Measurements from ENCODE around the gene PLD1.
"Not testable (repeated sequence)": the region's sequence is repeated elsewhere in the genome, so short reads cannot be mapped to it uniquely, and the experiment has no call there.

Gene PLD1, protein sequence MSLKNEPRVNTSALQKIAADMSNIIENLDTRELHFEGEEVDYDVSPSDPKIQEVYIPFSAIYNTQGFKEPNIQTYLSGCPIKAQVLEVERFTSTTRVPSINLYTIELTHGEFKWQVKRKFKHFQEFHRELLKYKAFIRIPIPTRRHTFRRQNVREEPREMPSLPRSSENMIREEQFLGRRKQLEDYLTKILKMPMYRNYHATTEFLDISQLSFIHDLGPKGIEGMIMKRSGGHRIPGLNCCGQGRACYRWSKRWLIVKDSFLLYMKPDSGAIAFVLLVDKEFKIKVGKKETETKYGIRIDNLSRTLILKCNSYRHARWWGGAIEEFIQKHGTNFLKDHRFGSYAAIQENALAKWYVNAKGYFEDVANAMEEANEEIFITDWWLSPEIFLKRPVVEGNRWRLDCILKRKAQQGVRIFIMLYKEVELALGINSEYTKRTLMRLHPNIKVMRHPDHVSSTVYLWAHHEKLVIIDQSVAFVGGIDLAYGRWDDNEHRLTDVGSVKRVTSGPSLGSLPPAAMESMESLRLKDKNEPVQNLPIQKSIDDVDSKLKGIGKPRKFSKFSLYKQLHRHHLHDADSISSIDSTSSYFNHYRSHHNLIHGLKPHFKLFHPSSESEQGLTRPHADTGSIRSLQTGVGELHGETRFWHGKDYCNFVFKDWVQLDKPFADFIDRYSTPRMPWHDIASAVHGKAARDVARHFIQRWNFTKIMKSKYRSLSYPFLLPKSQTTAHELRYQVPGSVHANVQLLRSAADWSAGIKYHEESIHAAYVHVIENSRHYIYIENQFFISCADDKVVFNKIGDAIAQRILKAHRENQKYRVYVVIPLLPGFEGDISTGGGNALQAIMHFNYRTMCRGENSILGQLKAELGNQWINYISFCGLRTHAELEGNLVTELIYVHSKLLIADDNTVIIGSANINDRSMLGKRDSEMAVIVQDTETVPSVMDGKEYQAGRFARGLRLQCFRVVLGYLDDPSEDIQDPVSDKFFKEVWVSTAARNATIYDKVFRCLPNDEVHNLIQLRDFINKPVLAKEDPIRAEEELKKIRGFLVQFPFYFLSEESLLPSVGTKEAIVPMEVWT

DNA sequence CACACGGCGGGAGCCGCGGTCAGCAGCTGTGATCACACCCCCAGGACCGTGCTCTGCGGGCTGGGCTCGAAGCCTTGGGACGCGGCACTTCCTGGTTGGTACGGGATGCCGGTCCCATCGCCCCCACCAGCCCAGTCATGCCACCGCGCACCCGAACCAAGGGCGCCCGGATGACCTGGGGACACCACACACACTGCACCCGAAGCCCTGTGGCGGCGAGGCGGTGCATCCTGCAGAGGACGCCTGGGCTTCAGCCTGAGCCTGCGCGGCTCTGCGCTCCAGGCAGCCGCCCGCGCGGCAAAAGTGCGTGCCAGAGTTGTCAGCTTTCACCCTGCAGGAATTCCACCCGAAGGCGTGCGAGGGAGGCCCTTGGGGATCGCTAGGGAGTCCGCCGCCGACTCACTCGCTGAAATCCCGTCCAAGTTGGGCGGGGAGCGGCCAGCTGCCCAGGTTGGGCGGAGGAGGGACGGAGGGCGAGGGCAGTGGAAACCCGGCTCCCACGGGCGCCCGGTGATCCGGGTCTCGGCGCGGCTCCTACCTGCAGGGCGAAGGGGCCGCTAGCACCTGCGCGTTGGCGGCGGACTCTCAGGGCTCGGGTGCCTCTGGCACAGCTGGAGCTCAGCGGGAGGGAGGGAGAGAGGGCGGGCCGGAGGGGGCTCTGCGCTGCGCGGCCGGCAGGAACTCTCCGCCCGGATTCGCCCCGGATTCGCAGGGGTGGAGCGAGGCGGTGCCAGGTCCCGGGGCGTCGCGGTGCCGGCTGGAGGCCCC lies at the start of gene PLD1:
TSS of gene PLD1 (minus strand) at position 623 of the 768 bp plus-strand sequence. CDS start 72,432 bp downstream, outside the sequence.
- DNase-seq: peak; percentile 83

DNA sequence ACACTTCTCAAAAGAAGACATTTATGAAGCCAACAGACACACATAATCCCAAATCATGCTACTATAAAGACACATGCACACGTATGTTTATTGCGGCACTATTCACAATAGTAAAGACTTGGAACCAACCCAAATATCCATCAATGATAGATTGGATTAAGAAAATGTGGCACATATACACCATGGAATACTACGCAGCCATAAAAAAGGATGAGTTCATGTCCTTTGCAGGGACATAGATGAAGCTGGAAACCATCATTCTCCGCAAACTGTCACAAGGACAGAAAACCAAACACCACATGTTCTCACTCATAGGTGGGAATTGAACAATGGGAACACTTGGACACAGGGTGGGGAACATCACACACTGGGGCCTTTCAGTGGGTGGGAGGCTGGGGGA lies 48.5 kb upstream of the PLD1 start:
- not testable (repeated sequence) for DNase-seq

DNA sequence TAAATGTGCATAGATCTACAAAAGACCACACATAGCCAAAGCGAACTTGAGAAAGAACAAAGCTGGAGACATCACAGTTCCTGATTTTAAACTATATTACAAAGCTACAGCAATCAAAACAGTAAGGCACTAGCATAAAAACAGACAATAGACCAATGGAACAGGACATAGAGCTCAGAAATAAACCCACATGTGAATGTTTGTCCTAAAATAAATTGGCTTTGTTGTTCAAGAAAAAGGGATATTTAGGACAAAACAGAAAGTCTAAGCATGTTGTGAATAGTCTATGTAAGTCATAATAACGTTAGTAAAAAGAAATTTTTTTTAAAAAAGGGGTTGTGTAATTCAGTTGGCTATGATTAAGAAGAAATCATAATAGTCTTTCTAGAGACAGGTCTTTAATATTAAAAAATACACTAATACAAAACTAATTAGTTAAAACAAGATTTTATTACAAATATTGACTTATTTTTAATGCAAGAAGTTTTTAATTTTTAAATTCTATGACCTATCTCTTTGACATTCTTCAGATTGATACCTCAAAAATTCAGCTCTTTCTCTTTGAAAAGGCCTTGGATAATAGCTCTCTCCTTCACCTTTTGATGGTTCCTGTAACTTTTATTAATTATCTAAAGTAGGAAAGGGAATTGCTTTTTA lies 44.5 kb upstream of the PLD1 start:
- no peak for DNase-seq

DNA sequence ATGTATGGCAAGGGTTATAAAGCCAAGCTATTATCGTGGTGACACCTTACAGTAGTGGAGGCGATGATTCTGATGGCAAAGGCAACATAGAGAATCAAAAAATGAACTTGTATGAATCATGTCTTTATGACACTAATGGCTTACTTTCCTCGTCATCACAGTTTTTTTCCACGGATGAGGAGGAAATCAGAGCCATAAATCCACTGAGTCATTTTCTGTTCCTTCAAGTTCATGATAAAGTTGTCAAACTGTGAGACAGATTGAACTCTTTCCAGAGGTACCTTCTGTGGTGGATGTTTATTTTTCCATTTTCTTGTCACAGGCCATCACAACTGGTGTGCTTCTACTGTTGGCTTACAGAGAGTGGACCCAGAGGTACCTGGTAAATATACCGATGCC lies 41.4 kb upstream of the PLD1 start:
- no peak for DNase-seq

DNA sequence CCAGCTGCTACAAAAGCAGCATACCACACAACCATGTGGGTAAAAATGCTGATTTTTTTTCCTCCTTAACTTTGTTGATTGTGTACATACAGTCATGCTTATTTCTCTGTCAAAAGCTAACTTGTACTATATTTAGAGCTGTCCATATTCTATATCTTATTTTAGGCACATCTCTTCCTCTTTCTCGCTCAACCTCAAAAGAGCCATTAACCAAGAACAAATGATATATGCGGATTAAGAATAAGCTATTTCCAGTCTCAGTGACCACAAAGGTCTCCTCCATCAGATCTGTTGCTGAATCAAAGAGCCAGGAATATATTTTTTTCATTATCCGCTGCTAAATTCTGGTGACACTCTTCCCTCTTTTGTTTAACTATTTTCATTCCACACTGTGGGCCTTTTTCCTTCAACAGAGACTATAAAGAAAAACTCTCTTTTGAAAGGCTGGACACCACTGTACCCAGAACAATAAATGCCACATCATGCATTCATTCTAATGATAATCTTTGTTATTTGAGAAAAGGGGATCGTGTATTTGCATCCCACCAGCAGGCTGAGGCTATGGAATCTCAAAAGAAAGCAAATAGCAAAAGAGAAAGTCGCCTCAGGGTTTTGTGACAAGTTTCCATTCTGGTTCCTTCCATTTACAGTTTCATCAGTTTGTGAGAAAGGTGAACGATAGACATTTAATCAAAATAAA lies 40.8 kb upstream of the PLD1 start:
- no peak for DNase-seq

DNA sequence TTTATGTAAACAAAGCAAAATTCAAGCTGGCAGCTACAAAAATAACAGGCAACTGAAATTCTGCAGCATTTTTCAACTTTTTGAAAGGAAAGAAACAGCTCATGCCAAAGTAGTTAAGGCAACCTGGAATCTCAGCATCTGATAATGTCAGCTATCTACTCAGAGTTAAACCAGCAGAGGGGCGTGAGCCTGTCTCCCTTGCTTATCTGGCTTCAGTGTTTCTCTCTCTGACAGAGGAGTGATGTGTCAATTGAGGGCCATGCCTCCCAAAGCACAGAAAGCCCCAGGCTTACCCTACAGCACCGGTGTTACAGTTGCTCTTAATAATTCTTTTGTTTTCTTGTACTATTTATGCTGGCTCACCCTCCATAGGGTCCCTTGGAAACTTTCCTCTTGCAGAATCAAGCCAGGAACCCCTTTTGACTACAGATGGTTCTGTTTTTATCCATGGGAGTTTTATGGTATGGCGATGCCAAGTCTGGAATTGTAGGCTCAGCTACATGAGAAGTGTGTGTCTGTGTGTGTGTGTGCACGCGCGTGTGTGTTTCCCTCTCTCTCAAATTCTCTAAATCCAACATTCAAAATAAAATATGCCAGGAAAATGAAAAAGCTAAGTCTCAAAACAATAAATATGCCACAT lies 40.2 kb upstream of the PLD1 start:
- DNase-seq: no peak

DNA sequence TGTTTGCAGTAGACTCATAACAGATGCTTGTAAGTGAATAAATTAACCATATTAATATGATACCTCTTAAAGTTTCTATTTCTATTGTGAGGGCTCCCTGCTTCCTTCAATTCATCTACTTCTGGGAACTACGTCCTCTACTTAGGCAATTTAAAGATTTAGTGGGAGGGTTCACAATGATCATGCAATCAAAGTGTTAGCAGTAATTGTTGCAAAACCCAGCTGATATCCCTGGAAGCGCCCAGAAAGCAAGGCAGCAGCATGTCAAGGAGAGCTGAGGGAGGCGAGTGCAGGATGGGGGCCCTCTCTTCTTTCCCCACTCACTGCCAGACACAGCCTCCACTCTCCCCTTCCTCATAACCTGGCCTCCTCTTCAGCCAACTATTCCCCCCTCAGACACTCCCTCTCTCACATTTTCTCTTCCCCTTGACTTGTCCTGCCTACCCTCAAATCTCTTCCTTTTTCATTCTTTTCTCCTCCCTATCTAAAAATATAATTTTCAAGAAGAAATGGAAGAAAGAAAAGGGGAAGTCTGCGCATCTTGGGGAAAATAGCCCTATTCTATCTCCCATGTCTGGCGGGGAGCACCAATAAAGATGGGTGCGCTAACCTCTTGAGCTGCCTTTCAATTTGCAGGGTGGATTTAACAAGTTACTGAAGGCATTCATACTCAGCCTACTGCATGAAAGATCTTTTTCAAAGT lies 39.5 kb upstream of the PLD1 start:
- peak; percentile 60 for DNase-seq

DNA sequence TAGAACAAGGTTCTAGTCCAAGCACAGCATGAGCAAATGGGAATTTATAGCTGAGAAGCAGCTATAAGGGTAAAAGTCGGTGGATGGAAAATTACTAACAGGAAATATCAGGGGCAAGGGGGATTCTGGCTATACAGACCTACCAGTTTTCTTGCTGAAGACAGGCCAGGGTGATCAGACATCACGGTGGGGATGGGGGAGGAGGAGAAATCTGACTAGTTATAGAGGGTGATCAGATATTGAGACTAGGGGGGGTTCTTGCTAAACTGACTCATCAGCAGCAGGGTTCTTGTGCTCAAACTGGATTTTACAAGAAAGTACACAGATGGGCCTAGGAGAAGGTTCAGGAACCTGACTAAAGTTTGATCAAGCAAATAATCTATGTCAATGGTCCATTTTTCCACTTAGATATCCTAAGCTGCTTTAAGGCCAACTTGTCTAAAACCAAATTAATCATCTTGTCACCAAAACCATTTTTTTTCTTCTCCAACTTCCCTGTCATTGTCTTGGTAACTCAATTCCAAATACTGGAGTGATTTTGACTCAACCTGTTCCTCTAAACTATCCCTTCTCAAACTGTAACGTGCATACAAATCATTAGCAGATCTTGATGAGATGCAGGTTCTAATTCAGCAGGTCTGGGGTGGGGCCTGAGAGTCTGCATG lies 37.4 kb upstream of the PLD1 start:
- no peak for DNase-seq

DNA sequence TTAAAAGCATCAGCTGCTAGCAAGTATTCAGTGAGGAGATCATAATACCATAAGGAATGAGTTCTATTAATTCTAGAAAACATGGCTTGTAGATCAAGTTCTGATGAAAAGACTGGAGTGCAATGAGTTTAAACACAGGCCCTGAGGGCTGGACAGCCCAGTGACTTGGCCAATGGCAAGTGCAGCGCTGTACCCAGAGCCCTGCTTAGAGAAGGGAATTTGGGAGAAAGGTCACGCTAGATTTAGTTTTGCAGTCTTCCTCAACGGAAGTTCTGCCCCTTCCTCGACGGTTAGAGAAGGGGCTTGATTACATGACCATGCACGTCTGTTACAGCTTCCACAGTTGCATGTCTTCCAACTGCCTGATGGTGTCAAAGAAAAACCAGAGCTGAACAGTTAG lies 36.9 kb upstream of the PLD1 start:
- DNase-seq: no peak

DNA sequence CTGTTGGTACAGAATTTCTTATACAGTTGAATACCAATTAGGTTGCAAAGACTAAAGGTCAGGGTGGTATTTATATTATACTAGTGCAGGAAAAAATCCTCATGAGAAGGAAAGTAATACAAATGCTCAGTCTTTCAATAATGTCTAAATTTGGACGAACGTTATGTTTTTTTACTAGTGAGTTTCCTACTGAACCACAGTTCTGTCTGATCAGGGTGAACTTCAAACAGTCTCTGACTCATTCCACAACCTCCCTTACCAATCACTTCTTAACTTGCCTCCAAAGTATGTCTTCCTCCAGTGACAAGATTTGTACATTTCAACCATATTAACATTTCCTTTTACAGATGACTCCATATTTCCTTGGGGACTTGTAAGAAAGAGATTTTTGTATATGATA lies 36.3 kb upstream of the PLD1 start:
- no peak for DNase-seq

DNA sequence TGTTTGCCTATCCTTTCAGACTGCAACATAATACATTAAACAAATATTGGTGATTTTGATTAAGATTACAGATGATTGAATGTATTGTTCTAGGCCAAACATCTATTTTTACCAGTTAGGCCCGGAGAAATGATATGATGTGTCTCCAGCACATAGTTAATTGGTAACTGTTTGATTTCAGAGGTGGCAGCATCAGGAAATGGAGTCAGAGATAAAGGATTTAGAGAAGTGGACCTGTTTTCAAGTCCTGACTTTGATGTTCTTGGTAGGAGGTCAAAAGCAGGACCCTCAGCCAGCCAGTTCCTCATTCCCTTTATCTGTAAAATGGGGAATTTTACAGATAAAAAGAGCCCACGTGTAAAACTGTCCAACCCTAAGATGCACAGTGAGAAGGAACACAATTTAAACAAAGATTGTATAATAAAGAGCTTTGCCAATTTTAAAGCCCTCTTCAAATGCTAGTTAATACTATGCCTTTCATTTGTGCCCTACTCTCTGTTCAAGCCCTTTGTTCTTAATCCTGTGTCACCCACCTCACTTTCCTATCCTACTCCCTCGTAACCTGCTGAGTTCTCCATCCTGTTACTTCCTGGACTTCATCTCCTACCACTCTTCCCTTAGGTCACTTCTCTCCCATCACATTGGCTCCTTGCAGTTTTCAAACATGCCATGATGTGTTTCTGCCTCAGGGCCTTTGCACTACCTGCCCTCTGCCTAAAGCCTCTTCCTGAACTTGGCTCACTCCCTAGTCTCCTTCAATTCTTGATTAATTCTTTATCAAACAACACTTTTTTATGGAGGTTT lies 35.4 kb upstream of the PLD1 start:
- no peak for DNase-seq

DNA sequence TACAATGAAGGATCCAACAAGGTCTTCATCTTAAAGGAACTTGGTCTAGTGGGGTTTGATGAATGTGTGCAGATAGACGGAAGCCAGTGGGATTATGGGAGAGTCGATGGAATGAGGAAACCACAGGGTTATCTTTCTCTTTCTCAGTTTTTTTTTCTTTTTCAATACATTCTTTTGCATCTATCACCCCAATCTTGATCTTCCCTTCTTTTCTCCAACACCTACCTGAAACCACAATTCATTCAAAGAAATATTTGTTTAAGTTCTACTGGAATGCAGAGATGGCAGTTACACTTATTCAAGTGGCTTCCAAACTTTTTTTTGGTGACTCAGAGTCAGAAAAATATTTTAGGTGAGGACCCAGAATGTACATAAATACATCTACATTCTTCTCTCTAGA lies 34.6 kb upstream of the PLD1 start:
- no peak for DNase-seq

DNA sequence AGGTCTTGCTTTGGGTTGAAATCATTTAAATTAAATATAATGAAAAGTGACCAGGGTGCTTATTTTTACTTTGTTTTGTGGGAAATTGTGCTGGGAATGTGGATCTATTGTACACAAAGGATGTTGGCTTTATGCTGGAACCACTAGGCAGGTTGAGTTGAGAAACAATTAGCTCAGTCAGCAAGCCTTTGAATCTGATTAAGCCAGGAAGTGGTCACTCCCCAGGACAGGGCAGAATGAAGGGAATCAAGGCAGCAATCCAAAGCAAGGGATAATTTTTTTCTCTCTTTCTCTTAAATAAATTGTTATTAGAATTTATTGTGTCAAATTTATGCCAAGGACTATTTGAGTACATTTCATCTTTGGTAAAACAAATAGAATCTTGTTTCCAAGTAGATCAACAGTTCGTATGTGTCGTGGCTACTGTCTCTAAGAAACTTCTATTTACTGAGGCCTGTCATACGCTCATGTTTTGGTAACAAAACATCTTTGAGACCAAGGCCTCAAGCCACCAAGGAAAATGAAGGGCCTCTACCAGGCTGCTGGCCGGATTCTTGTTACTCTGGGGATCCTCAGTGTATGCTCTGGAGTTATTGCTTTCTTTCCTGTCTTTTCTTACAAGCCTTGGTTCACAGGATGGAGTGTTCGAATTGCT lies 32.7 kb upstream of the PLD1 start, which contains the start of gene TMEM212:
TSS of gene TMEM212 (plus strand) at position 486 of the 655 bp plus-strand sequence. CDS start at position 521, 35 bp downstream.
- DNase-seq: no peak

DNA sequence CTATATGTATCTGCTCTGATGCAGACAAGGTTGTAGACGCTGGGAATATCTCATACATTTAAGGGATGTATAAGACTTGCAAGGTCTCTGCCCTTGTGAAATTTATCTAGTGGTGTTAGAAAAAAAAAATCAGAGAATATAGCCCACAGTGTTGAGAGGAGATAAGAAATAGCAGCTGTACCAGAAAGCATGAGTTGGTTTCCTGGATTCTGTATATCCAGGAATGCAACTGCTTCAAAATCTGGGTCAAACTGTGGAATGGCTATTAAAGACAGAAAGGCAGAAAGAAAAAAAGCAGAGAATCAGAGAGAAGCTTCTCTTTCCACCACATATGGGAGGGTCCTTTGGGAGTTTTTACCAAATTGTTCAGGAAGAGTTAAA lies 31.3 kb upstream of the PLD1 start:
- DNase-seq: no peak

DNA sequence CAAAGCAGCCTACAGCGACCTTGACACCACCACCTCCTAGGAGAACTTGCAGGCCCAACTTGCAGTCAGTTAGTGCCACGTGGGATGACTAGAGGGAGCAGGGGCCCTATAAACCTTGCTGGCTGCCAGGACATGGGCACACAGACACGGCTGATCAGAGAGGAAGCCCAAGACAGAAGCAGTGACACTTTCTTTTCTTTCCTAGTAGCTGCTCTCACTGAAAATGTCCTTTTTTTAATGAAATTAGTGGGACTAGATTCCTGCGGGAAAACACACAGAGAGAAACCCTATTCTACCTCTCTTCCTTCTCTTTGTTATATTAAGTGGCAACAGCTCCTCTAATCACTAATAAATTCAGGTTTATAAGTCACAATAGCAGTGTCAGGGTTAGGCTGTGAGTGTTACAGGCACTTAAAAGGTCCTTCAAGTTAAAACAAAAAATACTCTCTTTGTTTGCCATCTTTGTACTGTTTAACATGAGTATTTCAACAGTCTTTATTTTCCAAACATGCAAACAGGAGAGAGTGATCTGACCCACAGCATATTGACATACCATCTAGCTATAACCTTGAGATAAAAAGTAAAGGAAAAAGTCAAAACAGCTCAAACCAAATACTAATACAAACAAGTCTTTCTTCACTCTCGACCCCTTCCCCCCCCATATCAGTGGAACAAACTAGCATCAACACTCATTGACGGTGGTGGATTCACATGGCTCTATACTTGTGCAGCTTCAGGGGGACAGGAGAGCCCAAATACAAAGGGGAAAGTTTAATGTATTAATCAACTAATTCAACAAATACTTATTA lies 30.7 kb upstream of the PLD1 start:
- no peak for DNase-seq

DNA sequence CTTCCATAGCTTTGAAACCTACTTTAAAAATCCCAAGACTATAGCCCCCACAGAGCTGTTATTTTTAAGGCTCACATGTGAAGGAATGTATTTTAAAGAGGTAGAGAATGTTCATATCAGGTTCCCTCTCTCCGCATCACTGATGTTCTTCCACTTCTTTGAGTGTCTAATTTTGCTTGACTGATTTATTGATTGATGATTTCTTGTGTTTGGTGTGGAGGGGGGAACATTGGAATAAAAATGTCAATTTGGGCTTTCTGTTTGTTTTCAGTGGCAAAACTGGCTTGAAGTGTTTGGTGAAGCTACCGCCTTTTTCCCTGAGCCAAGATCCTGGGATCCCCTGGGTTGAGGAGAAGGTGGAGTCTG lies 30.1 kb upstream of the PLD1 start:
- DNase-seq: no peak

DNA sequence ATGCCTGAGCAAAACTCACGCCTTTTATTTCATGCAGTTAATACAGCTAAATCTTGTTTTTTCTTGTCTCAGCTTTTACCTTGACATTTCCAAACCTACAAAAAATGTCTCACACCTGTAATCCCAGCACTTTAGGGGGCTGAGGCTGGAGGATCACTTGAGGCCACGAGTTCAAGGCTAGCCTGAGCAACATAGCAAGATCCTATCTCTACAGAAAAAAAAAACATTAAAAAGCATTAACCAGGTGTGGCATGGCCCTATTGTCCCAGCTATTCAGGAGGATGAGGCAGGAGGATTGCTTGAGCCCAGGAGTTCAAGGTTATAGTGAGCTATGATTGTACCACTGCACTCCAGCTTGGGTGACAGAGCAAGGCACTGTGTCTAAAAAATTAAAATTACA lies 29.0 kb upstream of the PLD1 start:
- DNase-seq: no peak

Measured in inflammatory macrophage treated with lipopolysaccharide for 4 hours (primary cell).